ENCODE data around the gene TENT4B. TPM values are rescaled to one million over a fixed set of nuclear protein-coding genes. Genes with fewer than 3 reads are reported as not detected.
"Not testable (repeated sequence)": the region's sequence is repeated elsewhere in the genome, so short reads cannot be mapped to it uniquely, and the experiment has no call there.

TENT4B gene
- total RNA-seq, 2 donors from 2014 or later: 12.8 to 14.1 TPM

- Mint-ChIP-seq H3K27ac (peak overlapping the region; percentile 74), H3K4me3 (no peak overlapping the region), H3K9me3 (no peaks in the 10 kb centered on the region), H3K27me3 (ENCODE audit: insufficient read depth) (no peaks in the 10 kb centered on the region), H3K4me1 (peaks cover 16% of the 10 kb centered on the region), H3K36me3 (ENCODE audit: low read depth) (no peaks in the 10 kb centered on the region)
- H3K27me3 ChIP-seq (ENCODE audit: control insufficient read depth, insufficient read depth, low read length, poor library complexity, severe bottlenecking): no peaks in the 10 kb centered on the region
- no peaks in the 10 kb centered on the region for H3K4me1 ChIP-seq (ENCODE audit: control insufficient read depth, insufficient read depth, low read length)
- no peak overlapping the region for H3K9ac ChIP-seq (ENCODE audit: extremely low read depth, low read length, poor library complexity, severe bottlenecking)
- H3K4me3 ChIP-seq (ENCODE audit: low read length): no peak overlapping the region
- WGBS, 2 experiments (ENCODE audit: insufficient coverage in 1 of 2, insufficient read length in 1 of 2): 89 to 91% methylated on average over 5 to 7 of the region's 7 CpGs
- DNase-seq: no peak
- no peaks in the 10 kb centered on the region for H3K9me3 ChIP-seq (ENCODE audit: control insufficient read depth, low read length)
- TF ChIP-seq, protein P1, sequence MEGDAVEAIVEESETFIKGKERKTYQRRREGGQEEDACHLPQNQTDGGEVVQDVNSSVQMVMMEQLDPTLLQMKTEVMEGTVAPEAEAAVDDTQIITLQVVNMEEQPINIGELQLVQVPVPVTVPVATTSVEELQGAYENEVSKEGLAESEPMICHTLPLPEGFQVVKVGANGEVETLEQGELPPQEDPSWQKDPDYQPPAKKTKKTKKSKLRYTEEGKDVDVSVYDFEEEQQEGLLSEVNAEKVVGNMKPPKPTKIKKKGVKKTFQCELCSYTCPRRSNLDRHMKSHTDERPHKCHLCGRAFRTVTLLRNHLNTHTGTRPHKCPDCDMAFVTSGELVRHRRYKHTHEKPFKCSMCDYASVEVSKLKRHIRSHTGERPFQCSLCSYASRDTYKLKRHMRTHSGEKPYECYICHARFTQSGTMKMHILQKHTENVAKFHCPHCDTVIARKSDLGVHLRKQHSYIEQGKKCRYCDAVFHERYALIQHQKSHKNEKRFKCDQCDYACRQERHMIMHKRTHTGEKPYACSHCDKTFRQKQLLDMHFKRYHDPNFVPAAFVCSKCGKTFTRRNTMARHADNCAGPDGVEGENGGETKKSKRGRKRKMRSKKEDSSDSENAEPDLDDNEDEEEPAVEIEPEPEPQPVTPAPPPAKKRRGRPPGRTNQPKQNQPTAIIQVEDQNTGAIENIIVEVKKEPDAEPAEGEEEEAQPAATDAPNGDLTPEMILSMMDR (conservative IDR thresholded peaks at IDR 0.05): no peak
- H3K27ac ChIP-seq (ENCODE audit: low read depth, low read length): no peak overlapping the region
- H3K36me3 ChIP-seq (ENCODE audit: control insufficient read depth, insufficient read depth, low read length): no peaks in the 10 kb centered on the region
Observed at GRCh38 chr16:50167556-50167955, 14.4 kb downstream of the TENT4B start.

DNA sequence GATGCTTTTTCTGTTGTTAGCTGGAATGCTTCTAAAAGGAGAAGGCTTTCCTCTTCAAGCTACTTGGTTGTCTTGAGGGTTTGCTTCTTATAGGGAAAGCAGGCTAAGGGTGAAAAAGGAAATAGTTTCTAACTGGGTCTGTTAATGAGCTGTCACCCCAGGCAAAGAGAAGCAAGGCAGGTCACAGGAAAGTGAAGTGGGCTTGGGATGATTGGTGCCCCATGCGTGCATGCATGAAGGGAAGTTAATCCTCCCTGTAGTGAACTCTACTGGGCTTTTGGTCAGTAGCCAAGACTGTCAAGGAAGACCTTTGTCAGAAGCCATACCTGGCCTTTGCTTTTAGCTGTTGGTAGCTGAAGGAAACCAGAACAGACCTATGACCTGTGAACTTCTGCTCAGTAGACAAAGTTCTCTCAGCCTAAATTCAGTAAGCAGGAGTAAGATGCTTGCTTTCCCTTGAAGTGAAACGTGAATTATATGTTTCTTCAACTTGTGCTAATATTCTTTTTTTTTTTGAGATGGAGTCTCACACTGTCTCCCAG is 16.5 kb downstream of the TENT4B start:
- H3K9me3 ChIP-seq (ENCODE audit: control insufficient read depth, low read length): no peaks in the 10 kb centered on the region
- no peaks in the 10 kb centered on the region for H3K4me1 ChIP-seq (ENCODE audit: control insufficient read depth, insufficient read depth, low read length)
- H3K36me3 Mint-ChIP-seq (ENCODE audit: low read depth): no peaks in the 10 kb centered on the region
- no peak overlapping the region for H3K4me3 Mint-ChIP-seq
- H3K4me1 Mint-ChIP-seq: peaks cover 16% of the 10 kb centered on the region
- peak; percentile 68 for DNase-seq
- no peaks in the 10 kb centered on the region for H3K9me3 Mint-ChIP-seq
- H3K27ac Mint-ChIP-seq: peak overlapping the region; percentile 48
- H3K27ac ChIP-seq (ENCODE audit: low read depth, low read length): no peak overlapping the region
- H3K9ac ChIP-seq (ENCODE audit: extremely low read depth, low read length, poor library complexity, severe bottlenecking): no peak overlapping the region
- H3K4me3 ChIP-seq (ENCODE audit: low read length): no peak overlapping the region
- no peaks in the 10 kb centered on the region for H3K36me3 ChIP-seq (ENCODE audit: control insufficient read depth, insufficient read depth, low read length)
- TF ChIP-seq, protein P1 (conservative IDR thresholded peaks at IDR 0.05): no peak
- no peaks in the 10 kb centered on the region for H3K27me3 ChIP-seq (ENCODE audit: control insufficient read depth, insufficient read depth, low read length, poor library complexity, severe bottlenecking)
- WGBS, 2 experiments (ENCODE audit: insufficient coverage in 1 of 2, insufficient read length in 1 of 2): 88 to 93% methylated on average over 2 of the region's 2 CpGs
- H3K27me3 Mint-ChIP-seq (ENCODE audit: insufficient read depth): no peaks in the 10 kb centered on the region

- H3K27me3 Mint-ChIP-seq (ENCODE audit: insufficient read depth); H3K4me1 ChIP-seq (ENCODE audit: control insufficient read depth, insufficient read depth, low read length); H3K4me3 Mint-ChIP-seq; H3K9ac ChIP-seq (ENCODE audit: extremely low read depth, low read length, poor library complexity, severe bottlenecking); H3K9me3 Mint-ChIP-seq; H3K4me3 ChIP-seq (ENCODE audit: low read length); H3K27ac Mint-ChIP-seq; H3K9me3 ChIP-seq (ENCODE audit: control insufficient read depth, low read length); H3K27ac ChIP-seq (ENCODE audit: low read depth, low read length); H3K27me3 ChIP-seq (ENCODE audit: control insufficient read depth, insufficient read depth, low read length, poor library complexity, severe bottlenecking); H3K36me3 Mint-ChIP-seq (ENCODE audit: low read depth); DNase-seq; H3K36me3 ChIP-seq (ENCODE audit: control insufficient read depth, insufficient read depth, low read length): not testable (repeated sequence)
- peaks cover 15% of the 10 kb centered on the region for H3K4me1 Mint-ChIP-seq
- 85 to 98% methylated on average over 2 to 4 of the region's 4 CpGs for WGBS, 2 experiments (ENCODE audit: insufficient coverage in 1 of 2, insufficient read length in 1 of 2)
Observed at GRCh38 chr16:50171773-50172172, 18.7 kb downstream of the TENT4B start.
